ENCODE measurements around the gene DPEP1.

DNA sequence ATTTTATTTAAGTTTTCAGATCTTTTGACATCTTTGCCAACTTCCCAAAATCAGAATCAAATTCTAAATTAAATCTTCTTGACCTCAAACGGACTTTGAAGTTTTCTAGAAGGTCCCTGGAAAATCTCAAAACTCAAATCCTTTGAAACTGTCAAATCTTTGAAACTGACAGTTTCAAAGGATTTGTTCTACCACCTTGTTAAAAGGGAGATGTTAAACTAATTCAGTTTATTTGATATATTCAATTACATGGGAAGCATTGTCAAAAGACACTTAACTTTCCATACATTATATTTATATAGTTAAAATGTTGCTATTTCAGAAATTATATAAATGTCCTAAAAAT lies 3.4 kb upstream of the DPEP1 start:
- no peak for TF ChIP-seq EZH2 (IDR thresholded peaks at IDR 0.05; ENCODE audit: low read length)
- no peak for TF ChIP-seq CTCF (optimal IDR thresholded peaks at IDR 0.05 in 1 of 3, IDR thresholded peaks at IDR 0.05 in 1 of 3, conservative IDR thresholded peaks at IDR 0.05 in 1 of 3; ENCODE audit: extremely low read depth in 1 of 3, insufficient read depth in 2 of 3, low read length in 3 of 3)

All from keratinocyte (primary cell).